ENCODE results near the gene TMEM128. TPM values are rescaled to one million over a fixed set of nuclear protein-coding genes. Genes with fewer than 3 reads are reported as not detected.

The TMEM128 gene
- total and polyA plus RNA-seq, 2 donors (not counting 1 experiment from before 2014, with no cell fraction given), result 26.4 to 52.1 TPM

DNA sequence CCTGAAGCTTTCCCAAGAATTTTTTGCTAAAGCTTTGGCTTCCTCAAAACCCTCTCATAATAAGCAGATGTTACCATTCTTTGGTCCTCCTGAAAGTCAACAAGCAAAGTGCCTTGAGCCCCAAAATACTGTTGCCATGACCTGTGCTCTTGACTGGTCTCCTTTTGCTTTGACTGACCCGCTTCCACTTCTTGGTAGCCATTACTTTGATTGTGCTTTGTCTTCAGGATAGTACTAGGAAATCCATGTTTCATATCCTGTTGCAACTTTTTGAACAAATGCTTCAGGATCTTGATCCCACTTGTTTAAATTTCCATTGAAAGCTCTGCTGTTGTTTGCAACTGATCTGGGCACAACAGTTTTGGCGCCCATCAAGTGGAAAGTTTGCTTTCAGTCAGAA, 14.4 kb downstream of the TMEM128 start:
- no peaks in the 10 kb centered on the region for H3K9me3 ChIP-seq (ENCODE audit: control insufficient read depth, insufficient read depth, low read depth, low read length)
- no peak overlapping the region for H3K27ac ChIP-seq (ENCODE audit: insufficient read depth, low read length)
- H3K9ac ChIP-seq (ENCODE audit: insufficient read depth, low read length), result no peak overlapping the region
- DNase-seq (ENCODE audit: low read depth in 2 of 2), result no peak
- H3K4me2 ChIP-seq (ENCODE audit: extremely low read depth, insufficient read depth, low read length), result no peak overlapping the region
- TF ChIP-seq EZH2 (IDR thresholded peaks at IDR 0.05; ENCODE audit: low read length, missing control alignments), result no peak
- TF ChIP-seq, protein P1, sequence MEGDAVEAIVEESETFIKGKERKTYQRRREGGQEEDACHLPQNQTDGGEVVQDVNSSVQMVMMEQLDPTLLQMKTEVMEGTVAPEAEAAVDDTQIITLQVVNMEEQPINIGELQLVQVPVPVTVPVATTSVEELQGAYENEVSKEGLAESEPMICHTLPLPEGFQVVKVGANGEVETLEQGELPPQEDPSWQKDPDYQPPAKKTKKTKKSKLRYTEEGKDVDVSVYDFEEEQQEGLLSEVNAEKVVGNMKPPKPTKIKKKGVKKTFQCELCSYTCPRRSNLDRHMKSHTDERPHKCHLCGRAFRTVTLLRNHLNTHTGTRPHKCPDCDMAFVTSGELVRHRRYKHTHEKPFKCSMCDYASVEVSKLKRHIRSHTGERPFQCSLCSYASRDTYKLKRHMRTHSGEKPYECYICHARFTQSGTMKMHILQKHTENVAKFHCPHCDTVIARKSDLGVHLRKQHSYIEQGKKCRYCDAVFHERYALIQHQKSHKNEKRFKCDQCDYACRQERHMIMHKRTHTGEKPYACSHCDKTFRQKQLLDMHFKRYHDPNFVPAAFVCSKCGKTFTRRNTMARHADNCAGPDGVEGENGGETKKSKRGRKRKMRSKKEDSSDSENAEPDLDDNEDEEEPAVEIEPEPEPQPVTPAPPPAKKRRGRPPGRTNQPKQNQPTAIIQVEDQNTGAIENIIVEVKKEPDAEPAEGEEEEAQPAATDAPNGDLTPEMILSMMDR (conservative IDR thresholded peaks at IDR 0.05 in 1 of 2, IDR thresholded peaks at IDR 0.05 in 1 of 2; ENCODE audit: low read depth in 1 of 2, low read length in 2 of 2), result no peak
- H2AFZ ChIP-seq (ENCODE audit: low read length), result no peak overlapping the region
- no peaks in the 10 kb centered on the region for H3K79me2 ChIP-seq (ENCODE audit: control insufficient read depth, insufficient read depth, low read length)
- no peak overlapping the region for H3K4me3 ChIP-seq (replicated peaks in 1 of 4; ENCODE audit: control extremely low read depth in 1 of 4, insufficient read depth in 1 of 4, low read depth in 3 of 4, low read length in 4 of 4)
- no peaks in the 10 kb centered on the region for H3K4me1 ChIP-seq (ENCODE audit: control insufficient read depth, extremely low read depth, insufficient read depth, low read length)
- no peaks in the 10 kb centered on the region for H3K36me3 ChIP-seq (ENCODE audit: control insufficient read depth, insufficient read depth, low read length)
- no peaks in the 10 kb centered on the region for H4K20me1 ChIP-seq (ENCODE audit: control insufficient read depth, extremely low read depth, insufficient read depth, low read length)
- peaks cover under 1% of the 10 kb centered on the region for H3K27me3 ChIP-seq (ENCODE audit: control insufficient read depth, insufficient read depth, low read length)

DNA sequence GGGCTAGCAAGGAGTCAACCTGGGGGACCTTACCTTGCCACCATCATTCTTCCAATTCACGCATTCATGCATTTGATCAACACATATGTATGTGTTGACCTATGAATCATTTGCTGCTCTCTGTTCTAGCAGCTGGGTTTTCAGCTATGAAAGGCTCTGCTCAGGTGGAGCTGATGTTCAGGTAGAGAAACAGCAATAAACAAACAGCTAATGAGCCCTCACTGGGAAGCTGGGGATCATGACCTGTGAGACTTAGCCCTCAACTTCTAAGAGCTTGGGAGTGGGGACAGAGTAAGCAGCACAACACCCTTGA, 19.7 kb downstream of the TMEM128 start:
- Histone ChIP-seq H2AFZ (ENCODE audit: low read length) (no peak overlapping the region), H3K27me3 (ENCODE audit: control insufficient read depth, insufficient read depth, low read length) (peaks cover 27% of the 10 kb centered on the region), H4K20me1 (ENCODE audit: control insufficient read depth, extremely low read depth, insufficient read depth, low read length) (no peaks in the 10 kb centered on the region), H3K4me3 (replicated peaks in 1 of 4; ENCODE audit: control extremely low read depth in 1 of 4, insufficient read depth in 1 of 4, low read depth in 3 of 4, low read length in 4 of 4) (no peak overlapping the region), H3K79me2 (ENCODE audit: control insufficient read depth, insufficient read depth, low read length) (no peaks in the 10 kb centered on the region), H3K4me1 (ENCODE audit: control insufficient read depth, extremely low read depth, insufficient read depth, low read length) (no peaks in the 10 kb centered on the region), H3K36me3 (ENCODE audit: control insufficient read depth, insufficient read depth, low read length) (no peaks in the 10 kb centered on the region), H3K4me2 (ENCODE audit: extremely low read depth, insufficient read depth, low read length) (no peak overlapping the region), H3K9me3 (ENCODE audit: control insufficient read depth, insufficient read depth, low read depth, low read length) (no peaks in the 10 kb centered on the region), H3K9ac (ENCODE audit: insufficient read depth, low read length) (no peak overlapping the region), H3K27ac (ENCODE audit: insufficient read depth, low read length) (no peak overlapping the region)
- TF ChIP-seq EZH2 (IDR thresholded peaks at IDR 0.05; ENCODE audit: low read length, missing control alignments), result no peak
- TF ChIP-seq, protein P1 (conservative IDR thresholded peaks at IDR 0.05 in 1 of 2, IDR thresholded peaks at IDR 0.05 in 1 of 2; ENCODE audit: low read depth in 1 of 2, low read length in 2 of 2), result no peak
- DNase-seq (ENCODE audit: low read depth in 2 of 2), result no peak

DNA sequence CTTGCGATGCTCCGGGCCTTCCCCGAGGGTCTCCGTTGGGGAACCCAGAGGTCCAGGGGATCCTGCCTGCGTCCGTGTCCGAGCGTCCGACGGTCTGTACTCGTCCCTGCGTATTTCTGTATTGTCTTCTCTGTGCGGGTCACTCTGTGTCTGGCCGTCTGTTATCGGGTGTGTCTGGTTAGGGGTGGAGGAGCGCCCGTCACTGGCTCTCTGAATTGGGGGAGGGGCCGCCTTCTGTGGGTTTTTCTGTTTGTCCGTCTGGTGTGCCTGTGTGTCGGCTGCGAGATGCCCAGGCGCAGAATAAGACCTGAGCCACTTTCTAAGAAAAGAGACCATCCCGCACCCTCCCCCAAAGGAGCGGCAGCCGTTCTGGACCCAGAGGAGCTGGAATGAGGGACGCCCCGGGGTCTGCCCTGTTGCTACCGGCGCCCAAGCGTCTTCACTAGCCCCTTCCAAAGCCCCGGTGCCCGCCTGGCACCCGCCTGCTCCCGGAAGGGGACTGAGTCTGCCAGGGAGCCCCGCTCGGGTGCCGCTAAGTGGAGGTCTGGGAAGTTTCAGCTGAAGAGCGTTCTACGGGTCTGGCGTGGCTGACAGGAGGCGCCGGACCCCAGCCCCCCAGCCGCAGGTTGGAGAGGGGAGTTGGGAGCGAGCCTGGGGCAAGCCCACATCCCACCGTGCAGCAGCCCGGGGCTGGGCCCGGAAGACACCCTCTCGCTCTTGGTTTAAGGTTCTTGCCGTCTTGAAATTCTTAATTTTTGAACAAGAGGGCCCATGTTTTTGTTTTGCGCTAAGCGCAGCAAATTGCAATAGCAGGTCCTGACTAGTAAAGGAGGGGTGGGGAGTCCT, 20.3 kb downstream of the TMEM128 start:
- H3K36me3 ChIP-seq (ENCODE audit: control insufficient read depth, insufficient read depth, low read length), result no peaks in the 10 kb centered on the region
- no peaks in the 10 kb centered on the region for H3K4me1 ChIP-seq (ENCODE audit: control insufficient read depth, extremely low read depth, insufficient read depth, low read length)
- no peak for DNase-seq (ENCODE audit: low read depth in 2 of 2)
- H3K79me2 ChIP-seq (ENCODE audit: control insufficient read depth, insufficient read depth, low read length), result no peaks in the 10 kb centered on the region
- no peaks in the 10 kb centered on the region for H3K9me3 ChIP-seq (ENCODE audit: control insufficient read depth, insufficient read depth, low read depth, low read length)
- H4K20me1 ChIP-seq (ENCODE audit: control insufficient read depth, extremely low read depth, insufficient read depth, low read length), result no peaks in the 10 kb centered on the region
- no peak overlapping the region for H3K4me2 ChIP-seq (ENCODE audit: extremely low read depth, insufficient read depth, low read length)
- H3K27ac ChIP-seq (ENCODE audit: insufficient read depth, low read length), result no peak overlapping the region
- H3K27me3 ChIP-seq (ENCODE audit: control insufficient read depth, insufficient read depth, low read length), result peaks cover 27% of the 10 kb centered on the region
- no peak overlapping the region for H2AFZ ChIP-seq (ENCODE audit: low read length)
- H3K4me3 ChIP-seq (replicated peaks in 1 of 4; ENCODE audit: control extremely low read depth in 1 of 4, insufficient read depth in 1 of 4, low read depth in 3 of 4, low read length in 4 of 4), result no peak overlapping the region
- no peak overlapping the region for H3K9ac ChIP-seq (ENCODE audit: insufficient read depth, low read length)
- TF ChIP-seq, protein P1 (conservative IDR thresholded peaks at IDR 0.05 in 1 of 2, IDR thresholded peaks at IDR 0.05 in 1 of 2; ENCODE audit: low read depth in 1 of 2, low read length in 2 of 2), result no peak
- TF ChIP-seq EZH2 (IDR thresholded peaks at IDR 0.05; ENCODE audit: low read length, missing control alignments), result peak; percentile 96

Measured in fibroblast of lung (primary cell).